ENCODE data around the gene HLCS. TPM values are rescaled to one million over a fixed set of nuclear protein-coding genes. Genes with fewer than 3 reads are reported as not detected.

The HLCS gene
- total and polyA plus RNA-seq, 2 experiments from 2014 or later, result 10.6 to 30.4 TPM

- TF ChIP-seq EZH2phosphoT487 (IDR thresholded peaks at IDR 0.05; ENCODE audit: low read depth, severe bottlenecking, unreplicated experiment), result no peak
- no peak for TF ChIP-seq EZH2 (IDR thresholded peaks at IDR 0.05; ENCODE audit: borderline replicate concordance)
- Histone ChIP-seq H3K36me3 (replicated peaks; ENCODE audit: insufficient read depth, low read depth) (no peaks in the 10 kb centered on the region), H2AFZ (no peak overlapping the region), H3K27me3 (no peaks in the 10 kb centered on the region), H3K79me2 (no peaks in the 10 kb centered on the region), H3K27ac (no peak overlapping the region), H4K20me1 (ENCODE audit: insufficient read depth, poor library complexity, severe bottlenecking) (no peaks in the 10 kb centered on the region), H3K4me3 (no peak overlapping the region), H3K9me3 (ENCODE audit: low read depth) (no peaks in the 10 kb centered on the region), H3K4me2 (no peak overlapping the region), H3K4me1 (ENCODE audit: insufficient read depth) (no peaks in the 10 kb centered on the region), H3K9me2 (replicated peaks; ENCODE audit: insufficient read depth) (no peaks in the 10 kb centered on the region)
- 94% methylated on average over 4 of the region's 4 CpGs for WGBS (ENCODE audit: low lambda C conversion rate, missing lambda C conversion rate)
- DNase-seq (ENCODE audit: low spot score), result no peak
These were observed 160.4 kb downstream of the HLCS start for GRCh38 chr21:36806103-36806502.

GRCh38 chr21:36804874-36805611 is 161.4 kb downstream of the HLCS start:
- Histone ChIP-seq H2AFZ (no peak overlapping the region), H3K9me2 (replicated peaks; ENCODE audit: insufficient read depth) (no peaks in the 10 kb centered on the region), H3K36me3 (replicated peaks; ENCODE audit: insufficient read depth, low read depth) (no peaks in the 10 kb centered on the region), H3K27ac (no peak overlapping the region), H3K4me3 (no peak overlapping the region), H3K27me3 (no peaks in the 10 kb centered on the region), H3K9me3 (ENCODE audit: low read depth) (no peaks in the 10 kb centered on the region), H3K79me2 (no peaks in the 10 kb centered on the region), H4K20me1 (ENCODE audit: insufficient read depth, poor library complexity, severe bottlenecking) (no peaks in the 10 kb centered on the region), H3K4me1 (ENCODE audit: insufficient read depth) (no peaks in the 10 kb centered on the region), H3K4me2 (no peak overlapping the region)
- WGBS (ENCODE audit: low lambda C conversion rate, missing lambda C conversion rate), result 93% methylated on average over 17 of the region's 17 CpGs
- DNase-seq (ENCODE audit: low spot score), result no peak
- TF ChIP-seq EZH2phosphoT487 (IDR thresholded peaks at IDR 0.05; ENCODE audit: low read depth, severe bottlenecking, unreplicated experiment), result no peak
- no peak for TF ChIP-seq CTCF (IDR thresholded peaks at IDR 0.05; ENCODE audit: poor library complexity)
- TF ChIP-seq EZH2 (IDR thresholded peaks at IDR 0.05; ENCODE audit: borderline replicate concordance), result no peak

- no peak overlapping the region for H3K4me2 ChIP-seq
- no peak for DNase-seq (ENCODE audit: low spot score)
- H2AFZ ChIP-seq, result no peak overlapping the region
- 94% methylated on average over 13 of the region's 13 CpGs for WGBS (ENCODE audit: low lambda C conversion rate, missing lambda C conversion rate)
- H3K4me3 ChIP-seq, result no peak overlapping the region
- H3K27me3 ChIP-seq, result no peaks in the 10 kb centered on the region
- H3K4me1 ChIP-seq (ENCODE audit: insufficient read depth), result no peaks in the 10 kb centered on the region
- H3K36me3 ChIP-seq (replicated peaks; ENCODE audit: insufficient read depth, low read depth), result no peaks in the 10 kb centered on the region
- no peaks in the 10 kb centered on the region for H3K79me2 ChIP-seq
- TF ChIP-seq EZH2phosphoT487 (IDR thresholded peaks at IDR 0.05; ENCODE audit: low read depth, severe bottlenecking, unreplicated experiment) (no peak), CTCF (IDR thresholded peaks at IDR 0.05; ENCODE audit: poor library complexity) (no peak), EZH2 (IDR thresholded peaks at IDR 0.05; ENCODE audit: borderline replicate concordance) (no peak)
- no peaks in the 10 kb centered on the region for H3K9me2 ChIP-seq (replicated peaks; ENCODE audit: insufficient read depth)
- H3K27ac ChIP-seq, result no peak overlapping the region
- H4K20me1 ChIP-seq (ENCODE audit: insufficient read depth, poor library complexity, severe bottlenecking), result no peaks in the 10 kb centered on the region
- H3K9me3 ChIP-seq (ENCODE audit: low read depth), result peaks cover 3% of the 10 kb centered on the region
These were observed 162.5 kb downstream of the HLCS start for GRCh38 chr21:36803816-36804439.

GRCh38 chr21:36803051-36803645 is 163.3 kb downstream of the HLCS start:
- no peaks in the 10 kb centered on the region for H3K4me1 ChIP-seq (ENCODE audit: insufficient read depth)
- no peaks in the 10 kb centered on the region for H3K9me2 ChIP-seq (replicated peaks; ENCODE audit: insufficient read depth)
- no peaks in the 10 kb centered on the region for H4K20me1 ChIP-seq (ENCODE audit: insufficient read depth, poor library complexity, severe bottlenecking)
- no peak overlapping the region for H2AFZ ChIP-seq
- whole genome bisulfite sequencing (ENCODE audit: low lambda C conversion rate, missing lambda C conversion rate), result 92% methylated on average over 13 of the region's 13 CpGs
- H3K9me3 ChIP-seq (ENCODE audit: low read depth), result peaks cover 4% of the 10 kb centered on the region
- H3K79me2 ChIP-seq, result no peaks in the 10 kb centered on the region
- H3K4me2 ChIP-seq, result no peak overlapping the region
- H3K27me3 ChIP-seq, result no peaks in the 10 kb centered on the region
- H3K36me3 ChIP-seq (replicated peaks; ENCODE audit: insufficient read depth, low read depth), result no peaks in the 10 kb centered on the region
- no peak for TF ChIP-seq CTCF (IDR thresholded peaks at IDR 0.05; ENCODE audit: poor library complexity)
- TF ChIP-seq EZH2phosphoT487 (IDR thresholded peaks at IDR 0.05; ENCODE audit: low read depth, severe bottlenecking, unreplicated experiment), result no peak
- no peak for TF ChIP-seq EZH2 (IDR thresholded peaks at IDR 0.05; ENCODE audit: borderline replicate concordance)
- no peak for DNase-seq (ENCODE audit: low spot score)
- no peak overlapping the region for H3K27ac ChIP-seq
- no peak overlapping the region for H3K4me3 ChIP-seq
